Tibial nerve (tissue), 4 donors: ENCODE results near the gene CTNND2. TPM values are rescaled to one million over a fixed set of nuclear protein-coding genes. Genes with fewer than 3 reads are reported as not detected.

ENCODE experiments used
- DNase-seq, 2 donors: peaks; one replicate each; pipeline ENCODE4 v3.0.0-alpha.2; 2019; ENCODE audit warnings: low spot score in 2 of 2
- H3K27ac ChIP-seq, 4 donors: fragments of 200-600 bp; sonication (generic) in 3 of 4; one replicate each; pipeline ENCODE4 v1.5.1; 2017 to 2019; ENCODE audit warnings: mild to moderate bottlenecking in 1 of 4
- H3K27me3 ChIP-seq, 2 donors: fragments of 200-600 bp; sonication (generic) in 1 of 2; one replicate each; pipeline versions ENCODE4 v1.5.1 to v1.6.0; 2017 to 2019
- H3K36me3 ChIP-seq, 3 donors: fragments of 200-600 bp; sonication (generic); one replicate each; pipeline ENCODE4 v1.5.1; 2018 to 2019
- H3K4me1 ChIP-seq, 4 donors: fragments of 200-600 bp; sonication (generic) in 3 of 4; one replicate each; pipeline ENCODE4 v1.5.1; 2017 to 2019
- H3K4me3 ChIP-seq, 4 donors: fragments of 200-600 bp; sonication (generic) in 3 of 4; one replicate each; pipeline ENCODE4 v1.5.1; 2017 to 2019; ENCODE audit warnings: mild to moderate bottlenecking in 1 of 4, moderate library complexity in 1 of 4
- H3K9me3 ChIP-seq, 4 donors: fragments of 200-600 bp; sonication (generic) in 3 of 4; one replicate each; pipeline ENCODE4 v1.5.1; 2017 to 2019
- CTCF ChIP-seq, 5 experiments: fragments of 200-600 bp in 3 of 5; fragments of 450-650 bp in 2 of 5; sonication (generic) in 3 of 5; IDR thresholded peaks; one replicate each; pipeline ENCODE4 v1.5.1; 2016 to 2019; ENCODE audit warnings: antibody characterized with exemption in 5 of 5, mild to moderate bottlenecking in 3 of 5, moderate library complexity in 2 of 5
- EP300 ChIP-seq, 2 donors: sonication (generic); formaldehyde crosslinking; IDR thresholded peaks; one replicate each; pipeline ENCODE4 v1.6.1; 2017; ENCODE audit warnings: antibody characterized with exemption in 2 of 2, mild to moderate bottlenecking in 1 of 2
- POLR2A ChIP-seq, 2 donors: fragments of 450-650 bp; IDR thresholded peaks; one replicate each; pipeline ENCODE4 v1.6.1; 2017; ENCODE audit warnings: antibody characterized with exemption in 2 of 2, mild to moderate bottlenecking in 2 of 2, moderate library complexity in 2 of 2
- WGBS, 2 donors: methylation state at CpG; one replicate each; pipeline ENCODE4 v1.1.5; 2018; 5-methylcytosine and 5-hydroxymethylcytosine counted together
- total RNA-seq, 4 donors: library from RNA; depleted of rRNA; stranded (reverse); fragments of >200 nt; gene quantifications; one replicate each; pipeline ENCODE4 v1.1.0, GENCODE V29; 2016

The CTNND2 gene
- total RNA-seq, 4 donors from 2014 or later, result 1.5 to 5.7 (median 2.5) TPM; not detected in 1

- Histone ChIP-seq H3K36me3 (no peaks in the 10 kb centered on the region), H3K4me3 (no peak overlapping the region), H3K27ac (no peak overlapping the region), H3K27me3 (no peaks in the 10 kb centered on the region), H3K4me1 (no peaks in the 10 kb centered on the region), H3K9me3 (no peaks in the 10 kb centered on the region)
- 76 to 83% methylated on average over 4 of the region's 4 CpGs for WGBS, 2 donors
- DNase-seq, result no peak
- TF ChIP-seq EP300 (IDR thresholded peaks at IDR 0.05) (no peak), CTCF (IDR thresholded peaks at IDR 0.05) (no peak), POLR2A (IDR thresholded peaks at IDR 0.05) (no peak)
Measured at GRCh38 chr5:11197726-11198125, 706.5 kb downstream of the CTNND2 start.

GRCh38 chr5:11191673-11192072 lies 712.6 kb downstream of the CTNND2 start:
- Histone ChIP-seq H3K27ac (no peak overlapping the region), H3K4me1 (no peaks in the 10 kb centered on the region), H3K9me3 (no peaks in the 10 kb centered on the region), H3K4me3 (no peak overlapping the region), H3K27me3 (no peaks in the 10 kb centered on the region), H3K36me3 (no peaks in the 10 kb centered on the region)
- WGBS, 2 donors, result 82 to 92% methylated on average over 7 of the region's 7 CpGs
- TF ChIP-seq POLR2A (IDR thresholded peaks at IDR 0.05), result no peak
- TF ChIP-seq EP300 (IDR thresholded peaks at IDR 0.05), result no peak
- no peak for TF ChIP-seq CTCF (IDR thresholded peaks at IDR 0.05)
- DNase-seq, result no peak

GRCh38 chr5:11182441-11183080 lies 721.7 kb downstream of the CTNND2 start:
- H3K27me3 ChIP-seq, result no peaks in the 10 kb centered on the region
- no peaks in the 10 kb centered on the region for H3K4me1 ChIP-seq
- H3K9me3 ChIP-seq, result no peaks in the 10 kb centered on the region
- no peak overlapping the region for H3K4me3 ChIP-seq
- TF ChIP-seq CTCF (IDR thresholded peaks at IDR 0.05) (peak in 4 of 5 experiments; percentile 10 to 37 (median 24)), EP300 (IDR thresholded peaks at IDR 0.05) (no peak)
- no peak overlapping the region for H3K27ac ChIP-seq
- peak in 1 of 2 donors; percentile 12 for DNase-seq
- H3K36me3 ChIP-seq, result no peaks in the 10 kb centered on the region
- WGBS, 2 donors, result 43 to 45% methylated on average over 3 of the region's 3 CpGs

- H3K9me3 ChIP-seq, result no peaks in the 10 kb centered on the region
- 82 to 86% methylated on average over 5 of the region's 5 CpGs for WGBS, 2 donors
- TF ChIP-seq POLR2A (IDR thresholded peaks at IDR 0.05) (no peak), CTCF (IDR thresholded peaks at IDR 0.05) (no peak), EP300 (IDR thresholded peaks at IDR 0.05) (no peak)
- no peak for DNase-seq
- H3K4me3 ChIP-seq, result no peak overlapping the region
- H3K27me3 ChIP-seq, result no peaks in the 10 kb centered on the region
- H3K36me3 ChIP-seq, result no peaks in the 10 kb centered on the region
- no peak overlapping the region for H3K27ac ChIP-seq
- H3K4me1 ChIP-seq, result no peaks in the 10 kb centered on the region
Measured at GRCh38 chr5:11181940-11182339, 722.3 kb downstream of the CTNND2 start.

GRCh38 chr5:11180890-11181289 lies 723.4 kb downstream of the CTNND2 start:
- H3K4me1 ChIP-seq, result no peaks in the 10 kb centered on the region
- no peaks in the 10 kb centered on the region for H3K36me3 ChIP-seq
- TF ChIP-seq POLR2A (IDR thresholded peaks at IDR 0.05), result no peak
- no peak for TF ChIP-seq EP300 (IDR thresholded peaks at IDR 0.05)
- TF ChIP-seq CTCF (IDR thresholded peaks at IDR 0.05), result no peak
- H3K4me3 ChIP-seq, result no peak overlapping the region
- no peak for DNase-seq
- no peak overlapping the region for H3K27ac ChIP-seq
- 92 to 94% methylated on average over 6 of the region's 6 CpGs for WGBS, 2 donors
- no peaks in the 10 kb centered on the region for H3K27me3 ChIP-seq
- H3K9me3 ChIP-seq, result no peaks in the 10 kb centered on the region
